SU-DHL-6 (cell line): Measurements from ENCODE around the gene ORC3.

Experiments
- CTCF ChIP-seq: fragments of 200-600 bp; sonication (generic); IDR thresholded peaks from one replicate; pipeline ENCODE4 v1.5.1; 2017; ENCODE audit warnings: antibody characterized with exemption, mild to moderate bottlenecking, low read length, moderate library complexity; ENCODE audit not compliant: insufficient read depth, poor library complexity, severe bottlenecking
- EZH2phosphoT487 ChIP-seq: fragments of 200-600 bp; sonication (generic), shearing (Covaris generic); conservative IDR thresholded peaks from 2 replicates; pipeline ENCODE4 v1.6.1; 2018; ENCODE audit warnings: mild to moderate bottlenecking, antibody characterized with exemption, low read length, moderate library complexity, mixed read lengths

GRCh38 chr6:87572021-87572420 lies 17.9 kb upstream of the ORC3 start:
- TF ChIP-seq CTCF (no peak), EZH2phosphoT487 (no peak)
